Heart right ventricle (tissue), 16 donors: ENCODE measurements around the gene NAMPT. TPM values are rescaled to one million over a fixed set of nuclear protein-coding genes. Genes with fewer than 3 reads are reported as not detected.

Source experiments
- ATAC-seq, 8 donors: fragments of 200-7000 bp; cut with Tn5 transposase; one replicate each; pipeline ENCODE4 v1.9.1; 2020; ENCODE audit warnings: mild to moderate bottlenecking in 8 of 8, moderate library complexity in 8 of 8, moderate number of reproducible peaks in 1 of 8
- DNase-seq, 2 donors: peaks; one replicate each; pipeline ENCODE4 v3.0.0-alpha.2; 2020
- H3K27ac ChIP-seq, 10 donors: fragments of 200-600 bp; sonication (generic) in 2 of 10; one replicate each; pipeline versions ENCODE4 v1.5.0 to v1.8.0; 2020 to 2022; ENCODE audit warnings: mild to moderate bottlenecking in 3 of 10
- H3K27me3 ChIP-seq, 7 donors: fragments of 200-600 bp; one replicate each; pipeline ENCODE4 v1.8.0; 2021 to 2022; ENCODE audit warnings: mild to moderate bottlenecking in 2 of 7
- H3K36me3 ChIP-seq, 9 donors: fragments of 200-600 bp; sonication (generic) in 1 of 9; one replicate each; pipeline versions ENCODE4 v1.5.0 to v1.8.0; 2020 to 2022; ENCODE audit warnings: mild to moderate bottlenecking in 2 of 9
- H3K4me1 ChIP-seq, 9 donors: fragments of 200-600 bp; sonication (generic) in 1 of 9; one replicate each; pipeline versions ENCODE4 v1.5.0 to v1.8.0; 2020 to 2022; ENCODE audit warnings: mild to moderate bottlenecking in 4 of 9
- H3K4me3 ChIP-seq, 10 donors: fragments of 200-600 bp; sonication (generic) in 2 of 10; one replicate each; pipeline versions ENCODE4 v1.5.0 to v1.8.0; 2020 to 2022; ENCODE audit warnings: mild to moderate bottlenecking in 7 of 10, moderate library complexity in 2 of 10
- H3K9me3 ChIP-seq, 11 donors: fragments of 200-600 bp in 10 of 11; sonication (generic) in 2 of 11; one replicate each; pipeline versions ENCODE4 v1.5.0 to v1.8.0; 2013 to 2022; ENCODE audit warnings: mild to moderate bottlenecking in 2 of 11, control low read depth in 1 of 11, moderate library complexity in 1 of 11
- WGBS, 2 donors: extraction: QIAGEN DNeasy Blood & Tissue Kit; methylation state at CpG; one replicate each; pipeline ENCODE4 v1.1.7; 2013; ENCODE audit warnings: inconsistent platforms in 1 of 2; 5-methylcytosine and 5-hydroxymethylcytosine counted together
- intact Hi-C, 10 donors: fragments of 100-400 bp; cut with DNase I; formaldehyde crosslinking; loops; one replicate each; pipeline versions ENCODE4 v1.11.1 to v1.14.2; 2022
- polyA plus RNA-seq, 2 donors: library from polyadenylated mRNA; stranded (reverse); fragments of 200-250 nt; gene quantifications; one replicate each; pipeline ENCODE4 v1.2.3, GENCODE V29; 2013
- total RNA-seq, 10 donors: library from RNA; stranded (reverse); fragmentation: NEBNext Ultra II Directional in 3 of 10; extraction: Animal tissue kit (Norgen Biotek cat#: 25700) in 3 of 10; gene quantifications; one replicate each; pipeline versions ENCODE4 v1.2.1 to v1.2.4, GENCODE V29; 2021 to 2023
- TF ChIP-seq, protein P1 (sequence below), 9 donors: fragments of 200-600 bp; sonication (generic) in 2 of 9; IDR thresholded peaks; one replicate each; pipeline versions ENCODE4 v1.5.0 to v1.8.0; 2021 to 2022; ENCODE audit warnings: antibody characterized with exemption in 9 of 9, mild to moderate bottlenecking in 5 of 9, moderate library complexity in 1 of 9
- donor health status: Arrhythmogenic right ventricular cardiomyopathy.
- donor health status: ischemic (EF 13 %, LVEDD 7.1; RV severe dilation, severe dysfunction).
- donor health status: healthy with polysubstance abuse.
- donor health status: DM: no; HTN: yes; CAD: no.
- donor health status: DM: no; HTN: no; CAD: no.
- donor health status: ischemic (EF 25% LVEDD 6.9; RV normal size, moderate dysfunction).
- donor health status: ischemic (EF 25% LVEDD 5.7; RV mildly dilated, moderate dysfunction).
- donor health status: healthy.
- donor health status: DM: yes; HTN: yes; CAD: no.
- donor health status: Ischemic cardiomyopathy.
- donor health status: ischemic (EF 35%, LVEDD 5.7; RV mildly dilated, moderate dysfunction).
- donor health status: nonischemic (EF 11% LVEDD 7.7; RV severe dilation, severe dysfunction).
- donor health status: DM: yes; HTN: yes; CAD: no.
- donor health status: PGD.
- donor health status: ischemic (EF 29% LVEDD 5.4; RV normal size, mild dysfunction).
- donor health status: nonischemic (EF 23%, LVEDD 6.1; RV moderate dilation, normal function).

Gene NAMPT
- total and polyA plus RNA-seq, 12 donors, result 32.2 to 404 (median 98.6) TPM

DNA sequence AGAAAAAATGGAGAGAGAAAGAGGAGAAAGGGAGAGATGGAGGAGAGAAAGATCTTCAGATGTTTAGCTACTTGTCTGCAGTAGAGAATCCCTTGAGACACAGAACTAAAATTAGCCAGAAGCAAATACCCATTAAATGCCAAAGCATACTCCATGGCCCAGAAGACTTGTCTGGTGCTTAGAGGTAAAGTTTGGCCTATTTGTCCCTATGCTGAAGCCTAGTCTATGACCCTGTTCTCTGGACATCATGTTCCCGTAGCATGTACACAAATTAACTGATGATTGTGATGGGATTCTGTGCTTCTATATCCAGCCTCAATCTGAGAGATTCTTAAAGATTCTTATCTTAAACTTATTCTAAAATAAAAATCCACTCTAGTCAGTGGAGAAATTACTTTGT is 85.8 kb downstream of the NAMPT start:
- peak in 4 of 8 donors; percentile 16 to 70 (median 50) for ATAC-seq
- TF ChIP-seq, protein P1, sequence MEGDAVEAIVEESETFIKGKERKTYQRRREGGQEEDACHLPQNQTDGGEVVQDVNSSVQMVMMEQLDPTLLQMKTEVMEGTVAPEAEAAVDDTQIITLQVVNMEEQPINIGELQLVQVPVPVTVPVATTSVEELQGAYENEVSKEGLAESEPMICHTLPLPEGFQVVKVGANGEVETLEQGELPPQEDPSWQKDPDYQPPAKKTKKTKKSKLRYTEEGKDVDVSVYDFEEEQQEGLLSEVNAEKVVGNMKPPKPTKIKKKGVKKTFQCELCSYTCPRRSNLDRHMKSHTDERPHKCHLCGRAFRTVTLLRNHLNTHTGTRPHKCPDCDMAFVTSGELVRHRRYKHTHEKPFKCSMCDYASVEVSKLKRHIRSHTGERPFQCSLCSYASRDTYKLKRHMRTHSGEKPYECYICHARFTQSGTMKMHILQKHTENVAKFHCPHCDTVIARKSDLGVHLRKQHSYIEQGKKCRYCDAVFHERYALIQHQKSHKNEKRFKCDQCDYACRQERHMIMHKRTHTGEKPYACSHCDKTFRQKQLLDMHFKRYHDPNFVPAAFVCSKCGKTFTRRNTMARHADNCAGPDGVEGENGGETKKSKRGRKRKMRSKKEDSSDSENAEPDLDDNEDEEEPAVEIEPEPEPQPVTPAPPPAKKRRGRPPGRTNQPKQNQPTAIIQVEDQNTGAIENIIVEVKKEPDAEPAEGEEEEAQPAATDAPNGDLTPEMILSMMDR (IDR thresholded peaks at IDR 0.05), result no peak
- no peak overlapping the region for H3K4me3 ChIP-seq
- peak overlapping the region in 5 of 10 donors; percentile 1 to 39 (median 28) for H3K27ac ChIP-seq
- peaks cover 0 to 17% (median 12%) of the 10 kb centered on the region in 9 donors for H3K4me1 ChIP-seq
- WGBS, 2 donors, result 80 to 92% methylated on average over 1 of the region's 1 CpG
- DNase-seq, result no peak
- H3K9me3 ChIP-seq, result peaks cover 0 to 4% (median 0%) of the 10 kb centered on the region in 11 donors
- intact Hi-C loops, result no loop called here
- no peaks in the 10 kb centered on the region for H3K27me3 ChIP-seq
- no peaks in the 10 kb centered on the region for H3K36me3 ChIP-seq

Other genes with a start within 250 kb of the NAMPT start
- gene SYPL1, start 172.7 kb downstream of the NAMPT start, total RNA-seq, result 100 to 1,000 TPM in 1 of 10 donors, 10 to 100 TPM in 9; 63.9 to 121 (median 80.9) TPM
- gene SYPL1, start 172.7 kb downstream of the NAMPT start, polyA plus RNA-seq, result 10 to 100 TPM; 58.5 to 59.9 TPM